ENCODE data around the gene RAMACL. TPM values are rescaled to one million over a fixed set of nuclear protein-coding genes. Genes with fewer than 3 reads are reported as not detected.

The RAMACL gene
- total RNA-seq, 2 donors from 2014 or later, result 4.6 to 4.7 TPM

GRCh38 chr6:166626177-166627032, 39.9 kb upstream of the RAMACL start:
- Histone ChIP-seq H3K4me3 (peak overlapping the region; percentile 92), H3K4me1 (ENCODE audit: control insufficient read depth in 1 of 2, low read depth in 2 of 2) (peaks cover 3 to 23% of the 10 kb centered on the region in 2 donors), H3K36me3 (no peaks in the 10 kb centered on the region), H3K9me3 (no peaks in the 10 kb centered on the region), H3K27ac (peak overlapping the region in 1 of 2 donors; percentile 57), H3K27me3 (replicated peaks; ENCODE audit: insufficient read depth) (no peaks in the 10 kb centered on the region)
- ATAC-seq (ENCODE audit: insufficient number of reproducible peaks, low FRiP score, low read depth), result peak; percentile 0
- TF ChIP-seq, protein P1, sequence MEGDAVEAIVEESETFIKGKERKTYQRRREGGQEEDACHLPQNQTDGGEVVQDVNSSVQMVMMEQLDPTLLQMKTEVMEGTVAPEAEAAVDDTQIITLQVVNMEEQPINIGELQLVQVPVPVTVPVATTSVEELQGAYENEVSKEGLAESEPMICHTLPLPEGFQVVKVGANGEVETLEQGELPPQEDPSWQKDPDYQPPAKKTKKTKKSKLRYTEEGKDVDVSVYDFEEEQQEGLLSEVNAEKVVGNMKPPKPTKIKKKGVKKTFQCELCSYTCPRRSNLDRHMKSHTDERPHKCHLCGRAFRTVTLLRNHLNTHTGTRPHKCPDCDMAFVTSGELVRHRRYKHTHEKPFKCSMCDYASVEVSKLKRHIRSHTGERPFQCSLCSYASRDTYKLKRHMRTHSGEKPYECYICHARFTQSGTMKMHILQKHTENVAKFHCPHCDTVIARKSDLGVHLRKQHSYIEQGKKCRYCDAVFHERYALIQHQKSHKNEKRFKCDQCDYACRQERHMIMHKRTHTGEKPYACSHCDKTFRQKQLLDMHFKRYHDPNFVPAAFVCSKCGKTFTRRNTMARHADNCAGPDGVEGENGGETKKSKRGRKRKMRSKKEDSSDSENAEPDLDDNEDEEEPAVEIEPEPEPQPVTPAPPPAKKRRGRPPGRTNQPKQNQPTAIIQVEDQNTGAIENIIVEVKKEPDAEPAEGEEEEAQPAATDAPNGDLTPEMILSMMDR (IDR thresholded peaks at IDR 0.05), result no peak
- no peak for DNase-seq (ENCODE audit: low spot score)

GRCh38 chr6:166625356-166625755, 38.9 kb upstream of the RAMACL start:
- no peak for ATAC-seq (ENCODE audit: insufficient number of reproducible peaks, low FRiP score, low read depth)
- TF ChIP-seq, protein P1 (IDR thresholded peaks at IDR 0.05), result no peak
- Histone ChIP-seq H3K9me3 (no peaks in the 10 kb centered on the region), H3K27ac (no peak overlapping the region), H3K4me1 (ENCODE audit: control insufficient read depth in 1 of 2, low read depth in 2 of 2) (peaks cover 12 to 34% of the 10 kb centered on the region in 2 donors), H3K4me3 (peak overlapping the region; percentile 92), H3K27me3 (replicated peaks; ENCODE audit: insufficient read depth) (no peaks in the 10 kb centered on the region), H3K36me3 (no peaks in the 10 kb centered on the region)
- no peak for DNase-seq (ENCODE audit: low spot score)

DNA sequence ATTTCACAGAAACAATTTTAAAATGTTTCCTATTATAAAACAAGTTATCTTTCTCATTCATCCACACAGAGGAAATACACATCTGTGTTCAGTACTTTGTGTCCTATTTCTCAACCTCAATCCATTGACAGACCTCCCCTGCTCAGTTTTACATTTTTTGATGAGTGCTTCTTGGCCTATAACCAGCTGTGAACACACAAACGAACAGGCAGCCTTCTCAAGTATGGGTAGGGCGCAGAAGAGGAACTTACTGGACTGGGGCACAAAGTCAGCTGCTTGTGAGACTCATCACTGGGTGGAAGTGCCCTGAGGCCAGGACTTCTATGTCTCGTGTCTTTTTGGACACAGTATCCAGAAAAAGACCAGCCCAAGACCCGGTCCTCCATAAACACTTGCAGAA, 37.8 kb upstream of the RAMACL start:
- no peak for DNase-seq (ENCODE audit: low spot score)
- no peak overlapping the region for H3K27ac ChIP-seq

DNA sequence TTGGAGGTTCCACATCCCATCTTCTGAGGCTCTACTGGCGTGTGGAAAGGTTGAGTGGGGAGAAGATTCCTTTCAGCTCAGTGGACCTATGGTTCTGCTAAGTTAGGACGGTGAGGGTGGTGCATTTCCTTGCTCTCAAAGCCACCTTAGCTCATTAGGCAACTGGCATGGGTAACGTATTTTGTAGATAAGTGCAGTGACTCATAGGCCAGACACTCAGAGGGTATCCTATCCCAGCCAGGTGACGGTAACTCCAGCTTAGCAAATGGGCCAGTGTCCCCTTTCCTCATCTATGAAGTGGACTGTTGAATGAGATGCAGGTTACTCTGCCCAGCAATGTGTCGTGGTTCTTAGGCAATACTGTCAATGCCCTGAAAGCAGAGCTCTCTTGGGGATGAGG, 36.8 kb upstream of the RAMACL start:
- no peak overlapping the region for H3K4me3 ChIP-seq
- peaks cover 23 to 40% of the 10 kb centered on the region in 2 donors for H3K4me1 ChIP-seq (ENCODE audit: control insufficient read depth in 1 of 2, low read depth in 2 of 2)
- H3K27ac ChIP-seq, result no peak overlapping the region
- TF ChIP-seq, protein P1 (IDR thresholded peaks at IDR 0.05), result no peak
- DNase-seq (ENCODE audit: low spot score) (no peak), ATAC-seq (ENCODE audit: insufficient number of reproducible peaks, low FRiP score, low read depth) (no peak)
- H3K36me3 ChIP-seq, result no peaks in the 10 kb centered on the region
- H3K27me3 ChIP-seq (replicated peaks; ENCODE audit: insufficient read depth), result no peaks in the 10 kb centered on the region
- no peaks in the 10 kb centered on the region for H3K9me3 ChIP-seq

More for the DNA sequence above, 37.8 kb upstream of the RAMACL start:
- H3K36me3 ChIP-seq, result no peaks in the 10 kb centered on the region
- no peaks in the 10 kb centered on the region for H3K9me3 ChIP-seq
- no peak overlapping the region for H3K4me3 ChIP-seq
- ATAC-seq (ENCODE audit: insufficient number of reproducible peaks, low FRiP score, low read depth), result no peak
- no peaks in the 10 kb centered on the region for H3K27me3 ChIP-seq (replicated peaks; ENCODE audit: insufficient read depth)
- TF ChIP-seq, protein P1 (IDR thresholded peaks at IDR 0.05), result no peak
- peaks cover 21 to 42% of the 10 kb centered on the region in 2 donors for H3K4me1 ChIP-seq (ENCODE audit: control insufficient read depth in 1 of 2, low read depth in 2 of 2)

- H3K27me3 ChIP-seq (replicated peaks; ENCODE audit: insufficient read depth), result no peaks in the 10 kb centered on the region
- no peak overlapping the region for H3K27ac ChIP-seq
- DNase-seq (ENCODE audit: low spot score) (no peak), ATAC-seq (ENCODE audit: insufficient number of reproducible peaks, low FRiP score, low read depth) (no peak)
- peaks cover 23 to 37% of the 10 kb centered on the region in 2 donors for H3K4me1 ChIP-seq (ENCODE audit: control insufficient read depth in 1 of 2, low read depth in 2 of 2)
- no peaks in the 10 kb centered on the region for H3K36me3 ChIP-seq
- H3K4me3 ChIP-seq, result no peak overlapping the region
- TF ChIP-seq, protein P1 (IDR thresholded peaks at IDR 0.05), result no peak
- no peaks in the 10 kb centered on the region for H3K9me3 ChIP-seq
These were observed 34.6 kb upstream of the RAMACL start for GRCh38 chr6:166621114-166621540.

Measured in thoracic aorta (tissue), 2 donors.